Umbilical cord (tissue), 2 donors: ENCODE measurements around the gene CTNNA3. TPM values are rescaled to one million over a fixed set of nuclear protein-coding genes. Genes with fewer than 3 reads are reported as not detected.
A peak's percentile ranks its signal among the peaks of the same experiment; 100 is the strongest.
"Not testable (repeated sequence)": the region's sequence is repeated elsewhere in the genome, so short reads cannot be mapped to it uniquely, and the experiment has no call there.

ENCODE experiments used
- DNase-seq: peaks from one replicate; pipeline ENCODE4 v3.0.0-alpha.2; 2015; ENCODE audit warnings: low spot score
- total RNA-seq: library from RNA; depleted of rRNA; stranded (reverse); fragments of >200 nt; gene quantifications from one replicate; pipeline ENCODE4 v1.2.3, GENCODE V29; 2014; ENCODE audit warnings: low replicate concordance; ENCODE audit not compliant: insufficient read depth

Gene CTNNA3
- total RNA-seq, 1 donor from 2014 or later = 32.7 TPM

DNA sequence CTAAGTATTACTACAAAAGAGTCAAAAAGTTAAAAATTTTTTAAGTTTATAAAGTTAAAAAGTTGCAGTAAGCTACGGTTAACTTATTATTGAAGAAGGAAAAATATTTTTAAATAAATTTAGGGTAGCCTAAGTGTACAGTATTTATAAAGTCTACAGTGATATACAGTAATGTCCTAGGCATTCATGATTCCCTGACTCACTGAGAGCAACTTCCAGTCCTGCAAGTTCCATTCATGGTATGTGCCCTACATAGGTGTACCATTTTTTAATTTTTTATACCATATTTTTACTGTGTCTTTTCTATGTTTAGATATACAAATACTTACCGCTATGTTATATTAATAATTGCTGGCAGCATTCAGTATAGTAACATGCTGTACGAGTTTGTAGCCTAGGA is 92.3 kb downstream of the CTNNA3 start:
- no peak for DNase-seq

GRCh38 chr10:67603086-67603485 is 92.9 kb downstream of the CTNNA3 start:
- DNase-seq = no peak

DNA sequence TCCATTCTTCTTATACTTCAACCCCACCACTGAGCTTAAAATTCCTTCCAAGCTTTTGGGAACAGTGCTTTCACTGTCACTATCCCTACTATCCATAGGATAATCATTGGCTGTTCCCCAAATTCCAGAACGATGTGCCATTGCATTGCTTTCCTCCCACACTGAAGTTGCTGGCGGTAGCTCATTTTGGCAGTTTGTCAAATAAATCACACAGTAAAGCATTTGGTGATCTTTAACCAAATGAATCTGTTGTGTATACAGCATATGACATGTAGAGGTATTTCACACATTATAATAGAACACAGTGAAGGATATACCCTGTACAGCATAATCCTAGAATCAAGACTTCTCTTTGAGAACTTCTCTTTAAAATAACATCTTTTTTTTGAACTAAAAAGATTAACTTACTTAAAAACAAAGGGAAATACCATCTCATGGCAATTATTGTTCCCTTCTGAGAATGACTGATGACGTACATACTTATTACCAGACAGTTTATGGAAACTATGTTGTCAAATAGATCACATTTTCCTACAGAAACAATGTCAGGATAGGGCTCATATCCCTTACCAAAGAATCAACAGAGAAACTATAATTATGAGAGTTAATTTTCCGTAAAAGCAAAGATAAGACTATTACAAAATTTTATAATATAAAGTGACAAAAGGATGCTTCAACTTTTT is 93.6 kb downstream of the CTNNA3 start:
- DNase-seq = peak; percentile 41

GRCh38 chr10:67599597-67599996 is 96.4 kb downstream of the CTNNA3 start:
- DNase-seq = no peak

GRCh38 chr10:67596641-67597040 is 99.4 kb downstream of the CTNNA3 start:
- DNase-seq = no peak

DNA sequence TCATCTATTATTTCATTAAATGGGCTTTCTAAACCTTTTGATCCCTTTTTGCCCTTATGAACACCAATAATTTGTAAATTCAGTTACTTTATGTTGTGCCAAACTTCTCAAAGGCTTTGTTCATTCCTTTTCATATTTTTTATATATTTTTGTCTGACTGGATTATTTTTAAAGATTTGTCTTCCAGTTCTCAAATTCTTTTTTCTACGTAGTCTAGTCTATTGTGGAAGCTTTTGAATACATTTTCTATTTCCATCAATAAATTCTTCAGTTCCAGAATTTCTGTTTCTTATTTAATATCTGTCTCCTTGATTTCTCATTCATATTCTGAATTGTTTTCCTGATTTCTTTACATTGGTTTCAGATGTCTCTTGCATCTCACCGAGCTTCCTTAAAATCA is 108.2 kb downstream of the CTNNA3 start:
- no peak for DNase-seq

DNA sequence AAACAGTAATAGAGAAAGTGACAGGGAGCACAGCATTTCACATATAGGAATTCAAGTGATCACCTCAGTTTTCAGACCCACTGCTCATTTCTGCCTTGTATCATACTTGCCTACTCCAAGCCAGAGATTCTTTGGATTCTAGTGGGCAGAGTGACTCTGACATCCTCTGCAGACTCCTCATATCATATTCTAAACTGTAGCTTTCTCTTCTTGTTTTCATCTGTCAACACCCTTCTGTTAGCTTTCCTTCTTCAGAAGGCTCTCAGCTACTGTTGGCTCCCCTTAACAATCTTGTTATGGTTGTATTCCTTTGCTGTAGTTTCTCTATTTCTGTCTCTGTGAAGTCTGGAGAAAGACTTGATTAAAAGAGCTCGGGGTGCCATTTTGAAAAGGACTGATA is 120.5 kb downstream of the CTNNA3 start:
- peak; percentile 66 for DNase-seq

DNA sequence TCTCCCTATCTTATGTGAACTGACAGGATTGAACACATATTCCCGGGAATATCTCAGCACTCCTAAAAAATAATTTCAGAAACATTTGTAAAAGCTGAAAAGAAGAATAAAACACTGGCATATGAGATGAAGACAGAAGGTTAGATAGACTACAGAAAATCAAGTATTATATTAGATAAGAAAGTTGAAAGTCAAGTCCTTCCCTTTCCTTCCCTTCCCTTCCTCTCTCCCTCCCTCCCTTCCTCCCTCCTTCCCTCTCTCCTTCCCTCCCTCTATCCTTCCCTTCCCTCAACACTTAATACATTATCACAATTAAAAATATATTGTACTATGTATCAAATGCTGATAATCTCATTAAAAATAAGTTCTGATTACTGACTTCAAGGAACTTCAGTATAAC is 122.5 kb downstream of the CTNNA3 start:
- DNase-seq = no peak

- no peak for DNase-seq
These were observed 124.5 kb downstream of the CTNNA3 start for GRCh38 chr10:67571503-67571902.

DNA sequence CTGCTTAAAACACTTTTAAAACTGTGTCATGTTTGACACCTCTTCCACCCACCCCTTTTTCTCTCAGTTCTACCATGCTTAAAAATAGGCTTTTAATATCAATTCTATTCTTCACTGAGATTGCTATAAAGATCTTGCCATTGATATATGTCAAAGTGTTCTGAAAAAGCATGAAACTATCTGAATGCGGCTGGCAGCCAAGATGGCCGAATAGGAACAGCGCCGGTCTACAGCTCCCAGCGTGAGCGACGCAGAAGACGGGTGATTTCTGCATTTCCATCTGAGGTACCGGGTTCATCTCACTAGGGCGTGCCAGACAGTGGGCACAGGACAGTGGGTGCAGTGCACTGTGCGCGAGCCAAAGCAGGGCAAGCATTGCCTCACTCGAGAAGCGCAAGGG is 137.7 kb downstream of the CTNNA3 start:
- DNase-seq = not testable (repeated sequence)

GRCh38 chr10:67553254-67553653 is 142.7 kb downstream of the CTNNA3 start:
- no peak for DNase-seq

DNA sequence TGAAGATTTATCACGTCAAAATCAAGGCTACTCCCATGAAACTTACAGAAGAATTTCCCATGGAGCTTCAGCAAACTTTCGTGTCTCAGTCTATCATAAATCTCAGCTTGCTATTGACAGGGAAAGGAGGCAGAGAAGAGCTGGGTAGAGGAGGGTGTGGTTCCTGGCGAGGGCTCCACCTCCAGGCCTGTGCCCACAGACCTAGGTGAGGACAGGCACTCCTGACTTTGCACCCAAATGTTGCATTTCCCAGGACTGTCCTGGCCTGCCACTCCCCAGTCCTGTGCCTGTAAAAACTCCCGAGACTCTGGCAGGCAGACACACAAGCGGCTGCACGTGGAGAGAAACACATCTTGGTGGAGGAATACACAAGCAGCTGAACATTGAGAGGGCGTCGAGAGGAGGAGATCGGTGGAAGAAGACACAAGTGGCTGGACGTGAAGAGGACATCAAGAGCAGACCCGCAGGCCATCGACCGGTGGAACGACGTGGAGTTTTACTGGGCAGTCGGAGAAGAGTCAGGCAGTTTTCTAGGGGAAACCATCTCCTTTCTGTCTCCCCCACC is 145.1 kb downstream of the CTNNA3 start:
- DNase-seq = no peak

DNA sequence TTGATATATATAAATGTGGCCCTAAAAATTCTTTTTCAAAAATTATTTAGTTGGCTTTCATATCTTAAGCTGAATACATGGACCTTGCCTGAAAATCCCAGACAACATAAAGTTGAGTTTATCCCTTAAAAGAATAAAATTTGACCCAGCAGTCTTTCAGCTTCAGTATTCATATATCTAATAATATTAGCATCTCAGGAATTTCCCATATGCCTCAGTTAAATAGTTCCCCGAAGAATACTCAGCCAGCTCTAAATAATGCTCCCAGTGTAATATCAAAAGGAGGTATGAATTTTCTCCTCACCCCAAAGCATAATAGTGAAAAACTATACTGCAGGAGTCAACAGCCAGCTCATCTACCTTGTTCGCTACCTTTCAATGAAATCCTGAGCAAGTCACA is 145.9 kb downstream of the CTNNA3 start:
- peak; percentile 60 for DNase-seq

DNA sequence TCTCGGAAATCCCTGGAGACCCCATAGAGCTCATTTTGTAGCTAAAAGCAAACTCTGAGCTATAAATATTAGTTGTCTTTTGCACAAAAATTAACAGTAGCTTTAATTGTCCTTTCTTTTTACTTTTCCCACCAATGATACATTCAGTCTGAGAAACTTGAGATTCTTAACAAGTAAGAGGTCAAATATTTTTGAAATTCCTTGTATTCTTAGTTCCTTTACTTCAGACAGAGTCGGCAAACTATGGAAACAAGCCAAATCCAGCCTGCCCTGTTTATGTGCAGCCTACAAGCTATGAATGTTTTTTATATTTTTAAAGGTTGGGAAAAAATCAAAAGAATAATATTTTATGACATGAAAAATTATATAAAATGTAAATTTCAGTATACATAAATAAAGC is 146.6 kb downstream of the CTNNA3 start:
- peak; percentile 82 for DNase-seq

- DNase-seq = peak; percentile 60
These were observed 154.6 kb downstream of the CTNNA3 start for GRCh38 chr10:67541411-67541810.

DNA sequence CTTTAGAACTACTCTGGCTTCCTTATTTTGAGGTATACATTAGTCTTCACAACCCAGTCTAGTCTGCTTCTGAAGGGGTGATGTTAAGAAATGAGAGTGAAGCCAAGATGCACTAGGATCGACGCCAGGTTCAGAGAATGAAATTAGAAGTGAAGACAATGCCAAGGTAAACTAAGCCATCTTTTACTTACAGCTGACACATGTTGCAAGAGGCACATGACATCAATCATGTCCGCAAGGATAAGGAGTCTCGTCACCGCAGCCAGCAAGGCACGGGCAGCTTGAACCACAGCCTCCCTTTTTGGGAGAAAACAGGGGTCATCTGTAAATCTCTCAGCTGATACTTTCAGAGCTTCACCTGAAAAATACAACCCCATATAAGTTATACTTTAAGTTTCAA is 156.7 kb downstream of the CTNNA3 start:
- DNase-seq = no peak

DNA sequence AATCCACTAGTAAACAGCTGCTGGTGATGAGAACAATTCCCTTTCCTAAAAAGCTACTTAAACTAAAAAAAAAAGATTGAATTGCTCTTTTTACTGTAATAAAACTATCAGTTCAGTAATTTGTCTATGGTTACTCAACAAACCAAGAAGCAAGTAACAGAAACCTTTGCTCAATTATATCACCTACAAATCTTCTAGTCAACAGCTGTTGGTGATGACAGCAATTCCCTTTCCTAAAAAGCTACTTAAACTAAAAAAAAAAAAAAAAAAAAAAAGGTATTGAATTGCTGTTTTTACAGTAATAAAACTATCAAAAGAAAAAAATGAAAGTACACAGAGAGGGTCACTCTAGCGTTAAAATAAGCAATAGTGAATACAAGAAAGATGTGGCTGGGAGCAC is 158.1 kb downstream of the CTNNA3 start:
- no peak for DNase-seq

- no peak for DNase-seq
These were observed 162.6 kb downstream of the CTNNA3 start for GRCh38 chr10:67533376-67533775.

- DNase-seq = not testable (repeated sequence)
These were observed 165.0 kb downstream of the CTNNA3 start for GRCh38 chr10:67530990-67531389.

DNA sequence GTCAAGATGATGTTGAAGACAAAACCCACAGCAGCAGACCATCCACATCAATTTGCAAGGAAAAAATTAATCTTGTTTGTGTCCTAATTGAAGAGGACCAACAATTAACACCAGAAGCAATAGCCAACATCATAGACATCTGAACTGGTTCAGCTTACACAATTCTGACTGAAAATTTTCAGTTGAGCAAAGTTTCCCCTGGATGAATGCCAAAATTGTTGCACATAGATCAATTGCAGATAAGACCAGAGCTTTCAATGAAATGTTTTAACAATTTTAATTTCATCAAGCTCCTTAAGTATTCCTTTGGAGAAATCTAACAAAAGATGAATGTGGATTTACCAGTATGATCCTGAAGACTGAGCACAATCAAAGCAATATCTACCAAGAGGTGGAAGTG is 168.6 kb downstream of the CTNNA3 start:
- no peak for DNase-seq

DNA sequence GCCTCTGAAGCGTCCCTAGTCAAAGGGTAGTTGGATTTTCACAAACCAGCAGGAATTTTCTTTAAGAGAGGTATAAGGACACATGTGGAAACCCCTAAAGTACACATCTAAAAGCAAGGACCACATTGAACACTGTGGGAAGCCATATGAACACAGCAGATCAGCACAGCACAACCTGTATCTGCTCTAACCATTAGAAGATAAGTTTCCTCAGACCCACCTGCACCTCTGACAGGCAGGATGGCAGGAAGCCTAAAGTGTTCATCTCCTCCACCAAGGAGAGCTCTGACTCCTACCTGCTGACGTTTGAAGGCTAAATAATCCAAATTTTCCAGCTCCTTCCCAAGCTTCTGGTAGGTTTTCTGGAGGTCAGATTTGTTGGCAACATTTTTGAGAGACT is 174.4 kb downstream of the CTNNA3 start:
- no peak for DNase-seq

DNA sequence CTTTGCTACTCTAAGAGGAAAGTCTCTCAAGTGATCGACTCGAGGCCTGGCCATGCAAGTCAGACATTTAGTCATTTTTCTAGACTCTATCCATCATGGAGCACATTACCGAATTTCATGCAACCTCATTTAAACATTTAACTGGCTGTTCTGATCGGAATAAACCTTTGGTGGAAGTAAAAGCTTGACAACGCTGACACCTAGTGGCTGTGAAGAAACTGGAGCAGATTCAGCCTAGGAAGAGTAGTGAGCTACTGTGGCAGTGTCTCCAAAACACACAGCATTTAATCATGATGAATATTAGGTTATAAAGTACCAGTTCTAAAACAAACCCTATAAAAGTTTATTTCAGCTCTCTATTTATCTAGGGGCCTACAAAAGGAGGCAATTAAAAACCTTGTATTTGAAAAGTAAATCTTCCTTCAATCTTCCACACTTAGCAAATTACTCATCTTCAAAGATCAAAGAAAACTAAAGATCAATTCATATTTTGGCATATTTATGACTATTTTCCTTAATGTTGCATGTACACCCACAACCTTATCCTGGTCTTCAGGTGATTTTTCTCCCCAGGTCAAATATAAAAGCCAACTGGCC is 175.0 kb downstream of the CTNNA3 start:
- DNase-seq = peak; percentile 83

- DNase-seq = no peak
These were observed 176.6 kb downstream of the CTNNA3 start for GRCh38 chr10:67519434-67519833.
